Central memory CD4-positive, alpha-beta T cell (primary cell): ENCODE results near the gene KRTAP12-1.
"Not testable (repeated sequence)": the region's sequence is repeated elsewhere in the genome, so short reads cannot be mapped to it uniquely, and the experiment has no call there.

Source experiments
- DNase-seq: peaks from one replicate; pipeline ENCODE4 v3.0.0; 2022

Gene KRTAP12-1

GRCh38 chr21:44639331-44639655, 42.7 kb downstream of the KRTAP12-1 start:
- no peak for DNase-seq

- not testable (repeated sequence) for DNase-seq
Measured at GRCh38 chr21:44638506-44639330, 43.2 kb downstream of the KRTAP12-1 start.

GRCh38 chr21:44637851-44638348, 44.1 kb downstream of the KRTAP12-1 start:
- not testable (repeated sequence) for DNase-seq

GRCh38 chr21:44637018-44637850, 44.7 kb downstream of the KRTAP12-1 start, which contains the start of gene KRTAP10-10:
Gene KRTAP10-10 (plus strand): TSS chr21:44637356. CDS start chr21:44637418, 62 bp downstream.
- no peak for DNase-seq

GRCh38 chr21:44636209-44637017, 45.5 kb downstream of the KRTAP12-1 start:
- no peak for DNase-seq

GRCh38 chr21:44632067-44632466, 49.9 kb downstream of the KRTAP12-1 start:
- DNase-seq = no peak
